Renal pelvis (tissue), 4 donors: ENCODE data around the gene GTF3C4. TPM values are rescaled to one million over a fixed set of nuclear protein-coding genes. Genes with fewer than 3 reads are reported as not detected.
"Not testable (repeated sequence)": the region's sequence is repeated elsewhere in the genome, so short reads cannot be mapped to it uniquely, and the experiment has no call there.

Source experiments
- DNase-seq: peaks from one replicate; pipeline ENCODE4 v3.0.0-alpha.2; 2013
- polyA plus RNA-seq, 3 donors: library from polyadenylated mRNA; unstranded; fragments of 120-200 nt; gene quantifications; one replicate each; pipeline ENCODE4 v1.2.1, GENCODE V29; 2013; ENCODE audit not compliant: insufficient read length in 3 of 3

Gene GTF3C4
- polyA plus RNA-seq, 3 donors, result 23.7 to 26.7 (median 25.6) TPM

- DNase-seq, result no peak
Observed at GRCh38 chr9:132683873-132684272, 13.6 kb downstream of the GTF3C4 start.

GRCh38 chr9:132690696-132691095 lies 20.4 kb downstream of the GTF3C4 start:
- peak; percentile 40 for DNase-seq

GRCh38 chr9:132694144-132694543 lies 23.9 kb downstream of the GTF3C4 start:
- DNase-seq, result no peak

- DNase-seq, result no peak
Observed at GRCh38 chr9:132697230-132697629, 27.0 kb downstream of the GTF3C4 start.

- no peak for DNase-seq
Observed at GRCh38 chr9:132698989-132699388, 28.7 kb downstream of the GTF3C4 start.

GRCh38 chr9:132699956-132700355 lies 29.7 kb downstream of the GTF3C4 start:
- peak; percentile 16 for DNase-seq

GRCh38 chr9:132702254-132702653 lies 32.0 kb downstream of the GTF3C4 start:
- no peak for DNase-seq

GRCh38 chr9:132703336-132703735 lies 33.1 kb downstream of the GTF3C4 start:
- no peak for DNase-seq

GRCh38 chr9:132708239-132708638 lies 38.0 kb downstream of the GTF3C4 start:
- DNase-seq, result no peak

GRCh38 chr9:132708769-132709430 lies 38.6 kb downstream of the GTF3C4 start:
- DNase-seq, result no peak

- no peak for DNase-seq
Observed at GRCh38 chr9:132710333-132710732, 40.1 kb downstream of the GTF3C4 start.

- not testable (repeated sequence) for DNase-seq
Observed at GRCh38 chr9:132711152-132711551, 40.9 kb downstream of the GTF3C4 start.

GRCh38 chr9:132711846-132712245 lies 41.6 kb downstream of the GTF3C4 start:
- no peak for DNase-seq

GRCh38 chr9:132712753-132713152 lies 42.5 kb downstream of the GTF3C4 start:
- DNase-seq, result no peak

GRCh38 chr9:132716007-132716406 lies 45.7 kb downstream of the GTF3C4 start:
- no peak for DNase-seq

- DNase-seq, result no peak
Observed at GRCh38 chr9:132717326-132717945, 47.2 kb downstream of the GTF3C4 start.

GRCh38 chr9:132718381-132718928 lies 48.2 kb downstream of the GTF3C4 start:
- not testable (repeated sequence) for DNase-seq

- DNase-seq, result no peak
Observed at GRCh38 chr9:132721661-132722060, 51.4 kb downstream of the GTF3C4 start.

- DNase-seq, result no peak
Observed at GRCh38 chr9:132722564-132723065, 52.4 kb downstream of the GTF3C4 start.

- DNase-seq, result no peak
Observed at GRCh38 chr9:132723809-132724208, 53.5 kb downstream of the GTF3C4 start.

- DNase-seq, result no peak
Observed at GRCh38 chr9:132725306-132725705, 55.0 kb downstream of the GTF3C4 start.

- DNase-seq, result no peak
Observed at GRCh38 chr9:132726576-132727130, 56.4 kb downstream of the GTF3C4 start.

- DNase-seq, result no peak
Observed at GRCh38 chr9:132728071-132728470, 57.8 kb downstream of the GTF3C4 start.
